Measurements from ENCODE around the gene FGD5. TPM values are rescaled to one million over a fixed set of nuclear protein-coding genes. Genes with fewer than 3 reads are reported as not detected.

FGD5 gene
- polyA plus RNA-seq, 3 donors, result 0.03 TPM; not detected in 2

DNA sequence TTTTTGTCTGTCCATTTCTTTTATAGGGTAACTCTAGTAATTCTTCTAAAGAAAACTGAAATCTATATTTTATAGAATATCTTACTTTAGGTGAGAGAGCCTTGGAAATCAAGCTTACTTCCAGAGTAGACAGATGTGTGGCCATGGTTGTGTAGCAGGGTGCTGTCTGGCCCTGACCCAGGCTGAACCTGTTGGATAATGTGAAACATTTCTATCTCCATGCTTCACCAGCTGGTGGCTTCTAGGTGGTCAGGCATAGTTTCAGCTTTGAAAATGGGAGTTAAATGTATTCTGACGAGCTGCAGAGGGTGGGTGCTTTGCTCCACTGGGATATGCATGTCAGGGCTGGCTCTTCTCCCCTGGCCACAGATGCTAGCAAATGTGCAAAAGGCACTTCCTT, 107.8 kb downstream of the FGD5 start:
- H3K27me3 ChIP-seq (ENCODE audit: control insufficient read depth in 2 of 2, insufficient read depth in 2 of 2, low read length in 2 of 2), result no peaks in the 10 kb centered on the region
- H3K9ac ChIP-seq (ENCODE audit: insufficient read depth, low read length, poor library complexity, severe bottlenecking), result no peak overlapping the region
- H3K27ac ChIP-seq (ENCODE audit: low read depth in 1 of 2, low read length in 2 of 2), result no peak overlapping the region
- 100% methylated on average over 1 of the region's 1 CpG for WGBS (ENCODE audit: insufficient coverage)
- no peaks in the 10 kb centered on the region for H3K79me2 ChIP-seq (ENCODE audit: insufficient read depth, low read length)
- no peaks in the 10 kb centered on the region for H3K4me1 ChIP-seq (ENCODE audit: control insufficient read depth in 1 of 2, insufficient read depth in 2 of 2, low read length in 2 of 2)
- no peak overlapping the region for H3K4me3 ChIP-seq (replicated peaks in 1 of 3; ENCODE audit: low read depth in 2 of 3, low read length in 3 of 3)
- H3K4me2 ChIP-seq (replicated peaks; ENCODE audit: extremely low read depth, low read length, poor library complexity, severe bottlenecking), result no peak overlapping the region
- Mint-ChIP-seq H3K27me3 (ENCODE audit: low read depth in 3 of 3) (peaks cover 0 to 4% (median 0%) of the 10 kb centered on the region in 3 donors), H3K4me1 (no peaks in the 10 kb centered on the region), H3K9me3 (no peaks in the 10 kb centered on the region), H3K27ac (no peak overlapping the region), H3K36me3 (no peaks in the 10 kb centered on the region), H3K4me3 (no peak overlapping the region)
- DNase-seq, result no peak
- no peaks in the 10 kb centered on the region for H3K36me3 ChIP-seq (replicated peaks in 1 of 2; ENCODE audit: control insufficient read depth in 1 of 2, insufficient read depth in 2 of 2, low read length in 2 of 2)
- no peak overlapping the region for H2AFZ ChIP-seq (ENCODE audit: insufficient read depth, low read depth, low read length, poor library complexity, severe bottlenecking)
- no peaks in the 10 kb centered on the region for H3K9me3 ChIP-seq (replicated peaks in 1 of 2; ENCODE audit: control insufficient read depth in 1 of 2, insufficient read depth in 1 of 2, low read length in 2 of 2)
- TF ChIP-seq, protein P1, sequence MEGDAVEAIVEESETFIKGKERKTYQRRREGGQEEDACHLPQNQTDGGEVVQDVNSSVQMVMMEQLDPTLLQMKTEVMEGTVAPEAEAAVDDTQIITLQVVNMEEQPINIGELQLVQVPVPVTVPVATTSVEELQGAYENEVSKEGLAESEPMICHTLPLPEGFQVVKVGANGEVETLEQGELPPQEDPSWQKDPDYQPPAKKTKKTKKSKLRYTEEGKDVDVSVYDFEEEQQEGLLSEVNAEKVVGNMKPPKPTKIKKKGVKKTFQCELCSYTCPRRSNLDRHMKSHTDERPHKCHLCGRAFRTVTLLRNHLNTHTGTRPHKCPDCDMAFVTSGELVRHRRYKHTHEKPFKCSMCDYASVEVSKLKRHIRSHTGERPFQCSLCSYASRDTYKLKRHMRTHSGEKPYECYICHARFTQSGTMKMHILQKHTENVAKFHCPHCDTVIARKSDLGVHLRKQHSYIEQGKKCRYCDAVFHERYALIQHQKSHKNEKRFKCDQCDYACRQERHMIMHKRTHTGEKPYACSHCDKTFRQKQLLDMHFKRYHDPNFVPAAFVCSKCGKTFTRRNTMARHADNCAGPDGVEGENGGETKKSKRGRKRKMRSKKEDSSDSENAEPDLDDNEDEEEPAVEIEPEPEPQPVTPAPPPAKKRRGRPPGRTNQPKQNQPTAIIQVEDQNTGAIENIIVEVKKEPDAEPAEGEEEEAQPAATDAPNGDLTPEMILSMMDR (IDR thresholded peaks at IDR 0.05), result no peak
- H4K20me1 ChIP-seq (ENCODE audit: insufficient read depth, low read length), result no peaks in the 10 kb centered on the region
- intact Hi-C loops (cut with micrococcal nuclease), result loop anchor here in 1 of 2 donors (10.0 kb wide), 1 partner anchor 132 kb away; no protein-coding TSS in a partner anchor

DNA sequence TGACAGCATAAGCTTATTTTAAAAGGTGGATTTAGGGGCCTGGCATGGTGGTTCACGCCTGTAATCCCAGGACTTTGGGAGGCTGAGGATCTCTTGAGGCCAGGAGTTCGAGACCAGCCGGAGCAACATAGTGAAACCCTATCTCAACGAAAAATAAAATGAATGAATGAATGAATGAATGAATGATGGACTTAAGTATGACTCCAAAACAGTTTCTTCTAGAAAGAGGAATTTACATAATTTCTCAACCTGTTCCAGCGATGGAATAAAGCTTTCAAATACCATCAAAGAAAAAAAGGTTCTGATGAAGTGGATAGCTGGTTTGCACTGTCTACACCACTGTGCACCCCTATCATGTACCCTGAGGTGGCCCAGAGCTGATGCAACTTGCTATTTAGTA, 108.5 kb downstream of the FGD5 start:
- peaks cover 0 to 4% (median 0%) of the 10 kb centered on the region in 3 donors for H3K27me3 Mint-ChIP-seq (ENCODE audit: low read depth in 3 of 3)
- Histone ChIP-seq H3K36me3 (replicated peaks in 1 of 2; ENCODE audit: control insufficient read depth in 1 of 2, insufficient read depth in 2 of 2, low read length in 2 of 2) (no peaks in the 10 kb centered on the region), H4K20me1 (ENCODE audit: insufficient read depth, low read length) (no peaks in the 10 kb centered on the region), H3K79me2 (ENCODE audit: insufficient read depth, low read length) (no peaks in the 10 kb centered on the region), H3K4me1 (ENCODE audit: control insufficient read depth in 1 of 2, insufficient read depth in 2 of 2, low read length in 2 of 2) (no peaks in the 10 kb centered on the region), H2AFZ (ENCODE audit: insufficient read depth, low read depth, low read length, poor library complexity, severe bottlenecking) (no peak overlapping the region), H3K4me3 (replicated peaks in 1 of 3; ENCODE audit: low read depth in 2 of 3, low read length in 3 of 3) (no peak overlapping the region), H3K4me2 (replicated peaks; ENCODE audit: extremely low read depth, low read length, poor library complexity, severe bottlenecking) (no peak overlapping the region), H3K27ac (ENCODE audit: low read depth in 1 of 2, low read length in 2 of 2) (no peak overlapping the region), H3K9me3 (replicated peaks in 1 of 2; ENCODE audit: control insufficient read depth in 1 of 2, insufficient read depth in 1 of 2, low read length in 2 of 2) (no peaks in the 10 kb centered on the region), H3K9ac (ENCODE audit: insufficient read depth, low read length, poor library complexity, severe bottlenecking) (no peak overlapping the region), H3K27me3 (ENCODE audit: control insufficient read depth in 2 of 2, insufficient read depth in 2 of 2, low read length in 2 of 2) (no peaks in the 10 kb centered on the region)
- TF ChIP-seq, protein P1 (IDR thresholded peaks at IDR 0.05), result no peak
- no peak overlapping the region for H3K4me3 Mint-ChIP-seq
- DNase-seq, result no peak
- no peaks in the 10 kb centered on the region for H3K36me3 Mint-ChIP-seq
- no peak overlapping the region for H3K27ac Mint-ChIP-seq
- H3K4me1 Mint-ChIP-seq, result no peaks in the 10 kb centered on the region
- intact Hi-C loops (cut with micrococcal nuclease), result loop anchor here in 1 of 2 donors (10.0 kb wide), 1 partner anchor 133 kb away; no protein-coding TSS in a partner anchor
- H3K9me3 Mint-ChIP-seq, result no peaks in the 10 kb centered on the region
- 100% methylated on average over 2 of the region's 5 CpGs for WGBS (ENCODE audit: insufficient coverage)
